GM12892 (cell line): Measurements from ENCODE around the gene KRT37.

Source experiments
- POLR2A ChIP-seq: IDR thresholded peaks from 2 replicates; pipeline ENCODE4 v1.6.1; 2011; ENCODE audit warnings: low read depth, low read length, control low read depth
- POLR2AphosphoS5 ChIP-seq: IDR thresholded peaks from 2 replicates; pipeline ENCODE4 v1.6.1; 2011; ENCODE audit warnings: low read depth, low read length, control low read depth

- TF ChIP-seq POLR2A (no peak), POLR2AphosphoS5 (no peak)
Observed at GRCh38 chr17:41415833-41416335, 8.5 kb downstream of the KRT37 start.
